WERI-Rb-1 (cell line): ENCODE measurements around the gene NFASC.

ENCODE experiments used
- DNase-seq: peaks from one replicate; pipeline ENCODE4 v3.0.0-alpha.2; 2020
- H3K27ac ChIP-seq: fragments of 250-450 bp; sonication (Bioruptor Pico); 2 replicates; pipeline ENCODE4 v1.5.1; 2020; ENCODE audit warnings: mild to moderate bottlenecking, moderate library complexity
- H3K27me3 ChIP-seq: fragments of 250-450 bp; sonication (Bioruptor Pico); 2 replicates; pipeline ENCODE4 v1.5.1; 2021; ENCODE audit warnings: mild to moderate bottlenecking, low read depth, moderate library complexity; ENCODE audit not compliant: insufficient read depth, severe bottlenecking
- H3K36me3 ChIP-seq: fragments of 250-450 bp; sonication (Bioruptor Pico); 2 replicates; pipeline ENCODE4 v1.5.1; 2020; ENCODE audit warnings: mild to moderate bottlenecking, moderate library complexity
- H3K4me3 ChIP-seq: 2 replicates; pipeline ENCODE4 v1.5.1; 2011; ENCODE audit warnings: low read depth, mild to moderate bottlenecking, control low read depth, low read length
- H3K9me3 ChIP-seq: fragments of 250-450 bp; sonication (Bioruptor Pico); 2 replicates; pipeline ENCODE4 v1.5.1; 2021; ENCODE audit warnings: mild to moderate bottlenecking, moderate library complexity; ENCODE audit not compliant: severe bottlenecking
- CTCF ChIP-seq: IDR thresholded peaks from 2 replicates; pipeline ENCODE4 v1.5.1; 2011; ENCODE audit warnings: low read depth, mild to moderate bottlenecking, control low read depth, inconsistent platforms, low read length

NFASC gene

DNA sequence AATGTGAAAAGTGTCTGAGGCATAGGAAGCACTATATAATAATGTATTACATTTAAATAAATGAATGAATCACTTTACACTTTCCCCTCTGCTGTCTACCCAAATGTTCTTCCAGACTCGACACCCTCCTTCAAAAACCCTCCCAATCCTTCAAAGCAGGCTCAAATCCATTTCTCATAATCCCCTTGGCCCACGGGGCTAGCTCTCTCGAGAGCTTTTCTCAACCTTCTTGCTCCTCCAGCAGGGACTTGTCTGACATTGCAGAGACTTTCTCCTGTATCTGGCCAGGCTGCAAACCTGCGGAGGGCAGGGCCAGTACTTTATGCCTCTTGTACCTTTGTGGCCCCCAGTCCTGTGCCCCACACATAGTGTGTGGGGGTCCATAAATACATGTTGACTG, 158.3 kb downstream of the NFASC start:
- H3K36me3 ChIP-seq, result no peaks in the 10 kb centered on the region
- no peaks in the 10 kb centered on the region for H3K27me3 ChIP-seq
- no peak overlapping the region for H3K4me3 ChIP-seq
- peak; percentile 94 for DNase-seq
- H3K9me3 ChIP-seq, result no peaks in the 10 kb centered on the region
- peak overlapping the region; percentile 22 for H3K27ac ChIP-seq
- TF ChIP-seq CTCF, result peak; percentile 88

DNA sequence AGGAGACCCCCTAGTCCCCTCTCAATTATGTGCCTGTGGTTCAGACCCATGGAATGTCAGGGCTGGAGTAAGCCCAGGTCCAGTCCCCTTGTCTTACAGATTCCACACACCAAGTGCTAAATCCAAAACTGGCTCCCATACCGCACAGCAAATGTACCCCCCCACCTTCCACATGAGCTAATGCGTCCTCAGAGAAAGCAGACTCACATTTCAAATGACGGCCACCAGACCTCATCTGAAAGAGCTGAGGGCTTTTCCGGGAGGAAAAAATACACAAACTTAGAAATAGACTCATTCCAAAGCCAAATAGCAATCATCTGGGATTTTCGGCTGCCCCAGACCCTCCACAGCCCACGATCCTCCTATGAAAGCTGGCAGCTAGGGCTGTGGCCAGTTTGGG, 159.6 kb downstream of the NFASC start:
- no peak for TF ChIP-seq CTCF
- peak overlapping the region; percentile 2; the same call in 1 of the 2 replicates for H3K4me3 ChIP-seq
- peak overlapping the region; percentile 74 for H3K27ac ChIP-seq
- no peaks in the 10 kb centered on the region for H3K27me3 ChIP-seq
- no peaks in the 10 kb centered on the region for H3K36me3 ChIP-seq
- DNase-seq, result no peak
- H3K9me3 ChIP-seq, result no peaks in the 10 kb centered on the region

DNA sequence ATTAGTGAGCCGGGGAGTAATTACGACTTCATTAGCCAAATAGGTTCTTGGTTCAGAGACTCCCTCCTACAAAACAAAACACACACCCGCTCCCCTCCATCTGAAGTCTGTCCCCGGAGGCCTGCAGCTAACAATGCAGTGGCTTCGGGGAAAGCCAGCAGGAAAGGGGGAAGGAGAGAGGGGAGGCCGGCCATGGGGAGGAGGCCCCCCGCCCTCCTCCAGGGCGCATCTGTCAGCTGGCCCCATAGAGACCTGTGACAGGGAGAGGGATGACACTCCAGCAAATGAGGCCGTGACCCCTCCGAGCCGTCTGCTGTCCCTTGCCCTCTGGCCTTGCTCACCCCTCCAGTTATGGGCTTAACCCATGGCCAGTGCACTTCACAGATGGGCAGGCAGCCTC, 160.2 kb downstream of the NFASC start:
- Histone ChIP-seq H3K27ac (peak overlapping the region; percentile 74), H3K9me3 (no peaks in the 10 kb centered on the region), H3K27me3 (no peaks in the 10 kb centered on the region), H3K4me3 (peak overlapping the region; percentile 2), H3K36me3 (no peaks in the 10 kb centered on the region)
- no peak for TF ChIP-seq CTCF
- DNase-seq, result peak; percentile 96

GRCh38 chr1:205032508-205032907, 161.8 kb downstream of the NFASC start:
- Histone ChIP-seq H3K9me3 (no peaks in the 10 kb centered on the region), H3K27ac (peak overlapping the region; percentile 74), H3K36me3 (no peaks in the 10 kb centered on the region), H3K27me3 (no peaks in the 10 kb centered on the region), H3K4me3 (no peak overlapping the region)
- no peak for TF ChIP-seq CTCF
- no peak for DNase-seq

DNA sequence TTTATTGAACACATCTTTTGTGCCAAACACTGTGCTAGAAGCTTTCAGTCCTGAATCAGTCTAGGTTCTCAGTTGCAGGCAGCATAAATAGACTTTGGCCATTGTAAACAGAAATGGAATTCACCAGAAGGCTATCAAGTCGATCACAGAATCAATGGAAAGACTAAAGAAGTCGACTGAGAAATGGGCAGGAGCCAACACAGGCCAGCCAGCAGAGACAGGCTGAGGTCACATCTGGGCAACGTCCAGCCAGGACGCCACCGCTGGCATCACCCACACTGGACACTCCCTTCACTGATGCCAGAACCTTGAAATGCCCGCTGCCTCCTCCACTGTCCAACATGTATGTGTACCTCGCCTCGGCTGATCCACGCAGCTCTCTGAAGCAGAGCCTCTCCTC, 166.9 kb downstream of the NFASC start:
- DNase-seq, result no peak
- Histone ChIP-seq H3K36me3 (no peaks in the 10 kb centered on the region), H3K9me3 (no peaks in the 10 kb centered on the region), H3K4me3 (no peak overlapping the region), H3K27me3 (no peaks in the 10 kb centered on the region), H3K27ac (no peak overlapping the region)
- no peak for TF ChIP-seq CTCF

DNA sequence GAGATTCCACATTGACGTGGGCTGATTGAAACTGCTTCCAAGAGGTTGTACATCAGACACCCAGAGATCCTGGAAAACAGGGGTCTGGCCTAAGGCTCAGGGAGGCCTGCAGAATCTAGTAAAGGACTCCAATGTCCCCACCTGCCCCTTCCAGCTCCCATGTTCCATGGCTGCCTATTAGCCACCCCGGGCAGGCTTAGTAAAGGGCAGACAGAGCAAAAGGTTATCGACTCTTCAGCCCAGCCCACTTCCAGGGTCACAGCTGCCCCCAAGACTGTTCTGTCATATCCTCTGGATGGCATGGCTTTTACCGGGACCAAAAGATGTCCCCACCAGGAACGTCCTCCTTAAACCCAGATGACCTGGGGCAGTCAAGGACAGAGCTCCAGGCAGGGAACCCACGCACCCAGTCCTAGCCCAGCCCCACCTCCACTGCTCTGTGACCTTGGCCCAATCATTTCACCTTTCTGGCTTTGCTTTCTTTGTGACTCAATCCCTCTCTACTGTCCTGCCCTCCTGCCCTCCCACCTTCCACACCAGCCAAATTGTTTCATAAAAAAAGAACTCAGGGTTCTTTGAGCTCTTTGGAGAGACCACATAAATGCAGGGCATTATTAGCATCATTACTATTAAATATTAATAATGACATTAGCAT, 167.6 kb downstream of the NFASC start:
- no peak for DNase-seq
- Histone ChIP-seq H3K27me3 (no peaks in the 10 kb centered on the region), H3K9me3 (no peaks in the 10 kb centered on the region), H3K27ac (no peak overlapping the region), H3K36me3 (no peaks in the 10 kb centered on the region), H3K4me3 (no peak overlapping the region)
- TF ChIP-seq CTCF, result no peak
